ENCODE measurements around the gene GDPGP1. TPM values are rescaled to one million over a fixed set of nuclear protein-coding genes. Genes with fewer than 3 reads are reported as not detected.

Gene GDPGP1
- total and polyA plus RNA-seq, 5 donors: 6.5 to 20.5 (median 15.2) TPM

DNA sequence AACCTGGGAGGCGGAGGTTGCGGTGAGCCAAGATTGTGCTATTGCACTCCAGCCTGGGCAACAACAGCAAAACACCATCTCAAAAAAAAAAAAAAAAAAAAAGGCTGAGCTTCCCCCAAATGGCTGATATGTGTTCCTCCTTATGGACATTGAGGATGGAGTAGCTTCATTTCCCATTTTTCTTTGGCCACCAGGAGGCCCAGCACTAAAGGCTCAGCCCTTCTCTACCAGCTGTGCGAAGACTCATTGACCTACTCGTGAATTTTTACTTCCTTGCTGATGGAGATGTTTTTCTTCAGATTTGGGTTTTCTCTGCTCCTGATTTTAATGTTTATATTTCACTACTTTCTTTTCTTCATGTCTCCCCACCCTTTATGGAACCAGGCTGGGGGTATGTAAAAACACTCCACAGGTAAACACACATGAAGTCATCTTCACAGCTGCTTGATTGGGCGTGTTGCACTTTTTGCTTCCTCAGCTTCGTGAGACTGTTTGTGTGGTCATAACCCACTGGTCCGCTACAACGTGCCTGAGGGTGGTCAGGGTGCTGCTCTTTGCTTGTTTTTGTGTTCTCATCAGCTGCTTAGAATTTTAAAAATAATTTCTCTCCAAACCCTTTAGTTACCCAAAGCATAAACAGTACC lies 19.3 kb upstream of the GDPGP1 start:
- no peak overlapping the region for H3K27ac ChIP-seq (ENCODE audit: low read length)
- ATAC-seq (no peak), DNase-seq (no peak)
- intact Hi-C loops (cut with DNase I): no loop called here
- H3K4me3 ChIP-seq (ENCODE audit: low read length): no peak overlapping the region
- H3K9me3 ChIP-seq (ENCODE audit: control insufficient read depth, low read length): no peaks in the 10 kb centered on the region
- H3K4me1 ChIP-seq (ENCODE audit: control insufficient read depth, insufficient read depth, low read length): peaks cover 2% of the 10 kb centered on the region
- H3K27me3 ChIP-seq (ENCODE audit: control insufficient read depth, insufficient read depth): no peaks in the 10 kb centered on the region
- WGBS: 82% methylated on average over 8 of the region's 8 CpGs

DNA sequence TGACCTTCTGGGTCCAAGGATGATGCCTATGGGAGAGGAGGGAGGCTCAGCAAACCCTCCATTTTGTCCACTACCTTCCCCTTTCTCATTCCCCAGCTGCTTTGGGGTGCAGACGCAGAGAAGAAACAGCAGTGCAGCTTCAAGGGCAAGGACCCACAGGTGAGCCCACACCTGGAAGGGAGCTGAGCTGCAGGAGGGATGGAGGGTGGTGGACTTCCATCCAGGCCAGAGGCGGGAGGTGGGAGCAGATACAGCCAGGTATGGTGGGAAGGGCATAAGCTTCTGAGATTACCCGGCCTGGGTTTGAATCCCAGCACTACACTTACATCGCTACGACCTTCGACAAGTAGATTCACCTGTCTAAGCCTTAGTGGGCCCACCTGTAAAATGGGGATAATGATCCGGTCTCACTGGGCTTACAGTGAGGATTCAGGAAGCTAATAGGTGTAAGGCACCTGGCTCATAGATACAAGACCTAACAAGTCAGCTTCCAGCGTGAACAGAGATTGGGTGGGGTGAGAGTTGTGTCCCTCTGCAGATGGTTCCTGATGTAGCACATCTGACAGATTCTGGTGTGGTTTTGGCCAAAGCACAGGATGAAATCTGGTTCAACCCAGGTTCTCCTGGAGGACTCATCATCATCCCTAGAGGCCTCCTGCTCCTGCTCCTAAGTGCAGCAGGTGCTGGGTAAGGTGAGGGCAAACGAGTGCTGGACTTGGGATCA lies 16.2 kb upstream of the GDPGP1 start:
- H3K27ac ChIP-seq (ENCODE audit: low read length): no peak overlapping the region
- peaks cover 2% of the 10 kb centered on the region for H3K4me1 ChIP-seq (ENCODE audit: control insufficient read depth, insufficient read depth, low read length)
- H3K9me3 ChIP-seq (ENCODE audit: control insufficient read depth, low read length): no peaks in the 10 kb centered on the region
- no peaks in the 10 kb centered on the region for H3K27me3 ChIP-seq (ENCODE audit: control insufficient read depth, insufficient read depth)
- ATAC-seq (no peak), DNase-seq (no peak)
- intact Hi-C loops (cut with DNase I): no loop called here
- H3K4me3 ChIP-seq (ENCODE audit: low read length): no peak overlapping the region
- WGBS: 72% methylated on average over 9 of the region's 9 CpGs

DNA sequence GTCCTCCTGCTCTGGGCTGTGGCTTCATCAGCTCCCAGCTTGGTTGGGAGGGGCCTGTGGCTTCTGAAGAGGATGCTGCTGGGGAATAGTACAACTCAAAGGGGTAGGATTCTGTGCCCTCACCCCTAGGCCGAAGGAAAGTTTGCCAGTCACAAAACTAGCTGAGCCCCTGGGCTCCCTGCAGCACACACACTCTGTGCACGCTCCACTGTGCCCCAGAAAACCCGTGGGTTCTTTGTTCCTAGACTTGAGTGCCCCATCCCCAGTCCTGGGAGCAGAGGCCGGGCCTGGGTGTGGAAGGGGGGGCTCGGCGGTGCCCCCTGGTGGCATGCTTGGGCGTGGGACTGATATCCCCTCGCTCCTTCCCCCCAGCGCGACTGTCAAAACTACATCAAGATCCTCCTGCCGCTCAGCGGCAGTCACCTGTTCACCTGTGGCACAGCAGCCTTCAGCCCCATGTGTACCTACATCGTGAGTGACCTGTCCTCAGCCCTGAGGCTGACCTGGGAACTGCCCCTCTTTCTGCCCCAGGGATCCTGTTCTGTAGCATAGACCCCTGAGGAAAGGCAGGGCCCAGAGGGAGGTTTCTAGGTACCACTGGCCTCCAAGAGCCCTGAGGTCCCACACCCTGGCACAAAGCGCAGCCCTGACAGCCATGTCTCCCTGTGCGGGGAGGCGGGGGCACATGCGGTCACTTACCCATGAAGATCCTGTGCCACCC lies 14.4 kb upstream of the GDPGP1 start:
- 65% methylated on average over 17 of the region's 17 CpGs for WGBS
- ATAC-seq (peak; percentile 21 to 65), DNase-seq (peak; percentile 51 to 82 (median 78))
- Histone ChIP-seq H3K27ac (ENCODE audit: low read length) (no peak overlapping the region), H3K27me3 (ENCODE audit: control insufficient read depth, insufficient read depth) (no peaks in the 10 kb centered on the region), H3K9me3 (ENCODE audit: control insufficient read depth, low read length) (no peaks in the 10 kb centered on the region), H3K4me1 (ENCODE audit: control insufficient read depth, insufficient read depth, low read length) (peaks cover 2% of the 10 kb centered on the region), H3K4me3 (ENCODE audit: low read length) (no peak overlapping the region)
- intact Hi-C loops (cut with DNase I): no loop called here

DNA sequence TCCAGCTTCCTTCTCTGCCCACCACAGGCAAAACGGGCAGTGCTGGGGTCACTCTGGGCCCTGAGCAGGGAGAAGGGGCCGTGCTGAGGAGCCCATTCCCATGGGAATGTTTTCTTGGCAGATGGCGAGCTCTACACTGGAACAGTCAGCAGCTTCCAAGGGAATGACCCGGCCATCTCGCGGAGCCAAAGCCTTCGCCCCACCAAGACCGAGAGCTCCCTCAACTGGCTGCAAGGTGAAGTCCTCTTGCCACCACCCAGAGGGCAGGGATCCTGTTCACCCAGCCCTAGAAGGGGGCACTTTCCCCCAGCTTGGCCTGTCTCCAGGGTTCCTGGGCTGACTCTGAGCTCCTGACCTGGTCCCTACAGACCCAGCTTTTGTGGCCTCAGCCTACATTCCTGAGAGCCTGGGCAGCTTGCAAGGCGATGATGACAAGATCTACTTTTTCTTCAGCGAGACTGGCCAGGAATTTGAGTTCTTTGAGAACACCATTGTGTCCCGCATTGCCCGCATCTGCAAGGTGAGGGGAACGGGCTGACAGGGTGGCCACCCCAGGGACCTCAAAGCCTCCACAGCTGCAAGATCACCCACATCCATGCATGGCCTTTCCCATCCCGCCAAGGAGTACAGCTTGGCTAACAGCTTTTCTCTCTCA lies 12.6 kb upstream of the GDPGP1 start:
- Histone ChIP-seq H3K4me1 (ENCODE audit: control insufficient read depth, insufficient read depth, low read length) (peaks cover 2% of the 10 kb centered on the region), H3K27ac (ENCODE audit: low read length) (no peak overlapping the region), H3K27me3 (ENCODE audit: control insufficient read depth, insufficient read depth) (no peaks in the 10 kb centered on the region), H3K4me3 (ENCODE audit: low read length) (no peak overlapping the region), H3K9me3 (ENCODE audit: control insufficient read depth, low read length) (no peaks in the 10 kb centered on the region)
- ATAC-seq: peak; percentile 73 to 86
- DNase-seq: peak; percentile 85 to 93 (median 92)
- intact Hi-C loops (cut with DNase I): no loop called here
- WGBS: 33% methylated on average over 14 of the region's 14 CpGs

DNA sequence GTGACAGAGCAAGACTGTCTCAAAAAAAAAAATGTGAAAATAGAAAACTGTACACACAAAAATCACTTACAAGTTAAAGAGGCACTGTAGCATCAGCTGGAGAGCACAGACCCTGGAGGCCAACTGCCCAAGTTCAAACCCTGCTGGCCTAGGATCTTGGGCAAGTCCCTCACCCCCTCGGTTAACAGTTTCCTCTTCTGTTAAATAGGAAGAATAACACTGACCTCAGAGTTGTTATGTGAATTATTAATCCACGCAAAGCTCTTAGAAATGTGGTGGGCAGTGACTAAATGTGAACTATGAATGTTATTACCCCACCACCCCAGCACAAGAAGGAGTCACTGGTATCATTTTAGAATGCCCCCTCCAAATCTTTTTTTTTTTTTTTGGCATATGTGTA lies 11.5 kb upstream of the GDPGP1 start:
- Histone ChIP-seq H3K9me3 (ENCODE audit: control insufficient read depth, low read length) (no peaks in the 10 kb centered on the region), H3K4me1 (ENCODE audit: control insufficient read depth, insufficient read depth, low read length) (peaks cover 2% of the 10 kb centered on the region), H3K27me3 (ENCODE audit: control insufficient read depth, insufficient read depth) (no peaks in the 10 kb centered on the region), H3K27ac (ENCODE audit: low read length) (no peak overlapping the region), H3K4me3 (ENCODE audit: low read length) (no peak overlapping the region)
- intact Hi-C loops (cut with DNase I): no loop called here
- ATAC-seq (no peak), DNase-seq (no peak)
- 78% methylated on average over 2 of the region's 2 CpGs for WGBS

DNA sequence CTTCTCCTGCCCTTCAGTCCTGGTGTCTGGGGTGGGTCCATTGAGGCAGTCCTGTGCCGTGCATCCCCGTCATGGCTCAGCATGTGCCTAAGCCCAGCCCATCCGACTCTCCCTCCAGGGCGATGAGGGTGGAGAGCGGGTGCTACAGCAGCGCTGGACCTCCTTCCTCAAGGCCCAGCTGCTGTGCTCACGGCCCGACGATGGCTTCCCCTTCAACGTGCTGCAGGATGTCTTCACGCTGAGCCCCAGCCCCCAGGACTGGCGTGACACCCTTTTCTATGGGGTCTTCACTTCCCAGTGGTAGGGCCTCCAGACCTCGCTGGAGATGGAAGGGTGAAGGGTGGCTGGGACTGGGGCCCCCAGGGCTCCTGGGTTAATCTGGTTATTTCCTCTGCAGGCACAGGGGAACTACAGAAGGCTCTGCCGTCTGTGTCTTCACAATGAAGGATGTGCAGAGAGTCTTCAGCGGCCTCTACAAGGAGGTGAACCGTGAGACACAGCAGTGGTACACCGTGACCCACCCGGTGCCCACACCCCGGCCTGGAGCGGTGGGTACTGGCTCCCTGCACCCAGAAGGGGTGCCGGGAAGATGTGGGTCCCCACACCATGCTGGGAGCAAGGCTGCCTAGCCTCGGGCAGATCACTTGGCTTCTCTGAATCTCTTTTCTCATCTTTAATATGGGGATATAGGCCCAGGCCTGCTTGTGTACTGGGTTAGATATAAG lies 10.4 kb upstream of the GDPGP1 start:
- intact Hi-C loops (cut with DNase I): no loop called here
- ATAC-seq (no peak), DNase-seq (no peak)
- 92% methylated on average over 22 of the region's 22 CpGs for WGBS
- H3K27ac ChIP-seq (ENCODE audit: low read length): no peak overlapping the region
- no peaks in the 10 kb centered on the region for H3K9me3 ChIP-seq (ENCODE audit: control insufficient read depth, low read length)
- H3K4me1 ChIP-seq (ENCODE audit: control insufficient read depth, insufficient read depth, low read length): peaks cover 2% of the 10 kb centered on the region
- H3K27me3 ChIP-seq (ENCODE audit: control insufficient read depth, insufficient read depth): no peaks in the 10 kb centered on the region
- no peak overlapping the region for H3K4me3 ChIP-seq (ENCODE audit: low read length)

DNA sequence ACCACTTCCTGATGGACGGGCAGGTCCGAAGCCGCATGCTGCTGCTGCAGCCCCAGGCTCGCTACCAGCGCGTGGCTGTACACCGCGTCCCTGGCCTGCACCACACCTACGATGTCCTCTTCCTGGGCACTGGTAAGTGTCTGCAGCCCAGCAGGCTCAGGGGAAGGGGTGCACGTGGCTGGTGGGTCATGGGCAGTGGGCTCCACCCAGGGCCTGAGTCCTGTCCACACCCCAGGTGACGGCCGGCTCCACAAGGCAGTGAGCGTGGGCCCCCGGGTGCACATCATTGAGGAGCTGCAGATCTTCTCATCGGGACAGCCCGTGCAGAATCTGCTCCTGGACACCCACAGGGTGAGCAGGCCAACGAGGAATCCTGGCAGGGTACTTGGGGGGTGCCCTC lies 9.0 kb upstream of the GDPGP1 start:
- intact Hi-C loops (cut with DNase I): no loop called here
- Histone ChIP-seq H3K27me3 (ENCODE audit: control insufficient read depth, insufficient read depth) (no peaks in the 10 kb centered on the region), H3K4me1 (ENCODE audit: control insufficient read depth, insufficient read depth, low read length) (peaks cover 2% of the 10 kb centered on the region), H3K27ac (ENCODE audit: low read length) (no peak overlapping the region), H3K4me3 (ENCODE audit: low read length) (no peak overlapping the region), H3K9me3 (ENCODE audit: control insufficient read depth, low read length) (no peaks in the 10 kb centered on the region)
- no peak for ATAC-seq
- DNase-seq: no peak
- WGBS: 91% methylated on average over 17 of the region's 17 CpGs

DNA sequence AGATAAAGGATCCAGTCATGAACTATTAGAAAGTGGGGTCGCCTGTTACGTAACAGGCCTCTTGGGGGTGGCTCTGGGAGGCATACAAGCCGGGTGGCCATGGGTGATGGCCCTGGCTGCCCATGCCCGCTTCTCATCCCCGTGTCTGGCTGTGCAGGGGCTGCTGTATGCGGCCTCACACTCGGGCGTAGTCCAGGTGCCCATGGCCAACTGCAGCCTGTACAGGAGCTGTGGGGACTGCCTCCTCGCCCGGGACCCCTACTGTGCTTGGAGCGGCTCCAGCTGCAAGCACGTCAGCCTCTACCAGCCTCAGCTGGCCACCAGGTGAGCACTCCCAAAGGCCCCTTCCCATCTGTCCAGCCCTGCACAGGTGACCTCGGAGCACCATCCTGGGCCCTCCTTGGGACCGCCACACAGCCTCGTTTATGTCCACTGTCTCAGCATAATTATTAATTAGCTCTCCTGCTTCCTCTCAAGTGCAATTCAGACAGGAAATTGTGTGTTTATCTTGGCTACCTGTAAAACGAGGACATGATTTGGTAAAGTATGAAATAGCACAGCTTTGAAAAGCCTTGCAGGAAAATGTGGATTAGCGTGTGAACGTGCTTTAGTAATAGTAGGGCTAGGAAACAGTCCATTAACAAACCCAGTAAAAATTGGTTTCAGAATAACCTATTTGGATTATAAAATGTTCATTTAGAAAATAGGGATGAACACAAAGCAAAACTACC lies 8.3 kb upstream of the GDPGP1 start:
- Histone ChIP-seq H3K27ac (ENCODE audit: low read length) (no peak overlapping the region), H3K27me3 (ENCODE audit: control insufficient read depth, insufficient read depth) (no peaks in the 10 kb centered on the region), H3K4me1 (ENCODE audit: control insufficient read depth, insufficient read depth, low read length) (peaks cover 1% of the 10 kb centered on the region), H3K9me3 (ENCODE audit: control insufficient read depth, low read length) (no peaks in the 10 kb centered on the region), H3K4me3 (ENCODE audit: low read length) (no peak overlapping the region)
- 85% methylated on average over 18 of the region's 18 CpGs for whole genome bisulfite sequencing
- peak in 1 of 3 donors; percentile 56 for DNase-seq
- ATAC-seq: no peak
- intact Hi-C loops (cut with DNase I): no loop called here

DNA sequence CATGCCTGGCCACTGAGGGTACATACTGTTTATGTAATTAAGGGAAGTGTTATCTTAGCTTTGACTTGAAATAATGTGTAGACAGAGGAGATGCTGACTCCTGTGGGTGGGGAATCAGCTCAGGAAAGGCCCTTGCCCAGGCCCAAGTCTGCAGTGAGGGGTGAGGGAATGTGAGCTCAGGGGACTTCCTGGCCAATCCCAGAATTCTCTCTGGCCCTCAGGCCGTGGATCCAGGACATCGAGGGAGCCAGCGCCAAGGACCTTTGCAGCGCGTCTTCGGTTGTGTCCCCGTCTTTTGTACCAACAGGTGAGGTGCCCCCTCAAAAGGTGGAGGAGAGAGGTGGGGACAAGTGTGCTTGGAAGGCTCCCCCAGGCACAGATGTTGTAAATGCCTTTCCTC lies 6.7 kb upstream of the GDPGP1 start:
- ATAC-seq: no peak
- WGBS: 90% methylated on average over 7 of the region's 7 CpGs
- intact Hi-C loops (cut with DNase I): no loop called here
- Histone ChIP-seq H3K9me3 (ENCODE audit: control insufficient read depth, low read length) (no peaks in the 10 kb centered on the region), H3K27me3 (ENCODE audit: control insufficient read depth, insufficient read depth) (no peaks in the 10 kb centered on the region), H3K4me3 (ENCODE audit: low read length) (no peak overlapping the region), H3K4me1 (ENCODE audit: control insufficient read depth, insufficient read depth, low read length) (peaks cover 2% of the 10 kb centered on the region), H3K27ac (ENCODE audit: low read length) (no peak overlapping the region)
- DNase-seq: peak in 1 of 3 donors; percentile 23
